Muscle of back (tissue), 13 donors: Measurements from ENCODE around the gene BTBD19. TPM values are rescaled to one million over a fixed set of nuclear protein-coding genes. Genes with fewer than 3 reads are reported as not detected.
A peak's percentile ranks its signal among the peaks of the same experiment; 100 is the strongest.
"Not testable (repeated sequence)": the region's sequence is repeated elsewhere in the genome, so short reads cannot be mapped to it uniquely, and the experiment has no call there.

Source experiments
- DNase-seq, 3 donors: peaks; one replicate each; pipeline versions ENCODE4 v3.0.0 to v3.0.0-alpha.2; 2013
- long read RNA-seq, 9 donors: transcript quantifications; one replicate each; lab custom pipeline, GENCODE V29; 2026
- polyA plus RNA-seq, 10 donors: library from polyadenylated mRNA; unstranded; fragments of 120-200 nt; gene quantifications; one replicate each; pipeline ENCODE4 v1.2.1, GENCODE V29; 2013; ENCODE audit not compliant: insufficient read length in 10 of 10

The BTBD19 gene, protein sequence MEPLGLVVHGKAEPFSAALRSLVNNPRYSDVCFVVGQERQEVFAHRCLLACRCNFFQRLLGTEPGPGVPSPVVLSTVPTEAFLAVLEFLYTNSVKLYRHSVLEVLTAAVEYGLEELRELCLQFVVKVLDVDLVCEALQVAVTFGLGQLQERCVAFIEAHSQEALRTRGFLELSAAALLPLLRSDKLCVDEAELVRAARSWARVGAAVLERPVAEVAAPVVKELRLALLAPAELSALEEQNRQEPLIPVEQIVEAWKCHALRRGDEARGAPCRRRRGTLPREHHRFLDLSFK
- polyA plus RNA-seq, result 10 to 100 TPM in 1 of 10 donors, 1 to 10 TPM in 9; 4.3 to 15.3 (median 6.6) TPM
- long read RNA-seq, donor 1, result 0 reads
- long read RNA-seq, donor 2, partial matches to known transcripts, result 0 of 1 reads
- long read RNA-seq, donor 2, other reads (novel, unspliced or antisense), result 0 of 1 reads
- long read RNA-seq, donor 3, result 0 reads
- long read RNA-seq, donor 4, result 0 reads
- long read RNA-seq, donor 5, result 0 reads
- long read RNA-seq, donor 6, result 0 reads
- long read RNA-seq, donor 7, partial matches to known transcripts, result 0 of 1 reads
- long read RNA-seq, donor 7, other reads (novel, unspliced or antisense), result 0 of 1 reads
- long read RNA-seq, donor 8, partial matches to known transcripts, result 0 of 1 reads
- long read RNA-seq, donor 8, other reads (novel, unspliced or antisense), result 0 of 1 reads
- long read RNA-seq, donor 9, result 0 reads

DNA sequence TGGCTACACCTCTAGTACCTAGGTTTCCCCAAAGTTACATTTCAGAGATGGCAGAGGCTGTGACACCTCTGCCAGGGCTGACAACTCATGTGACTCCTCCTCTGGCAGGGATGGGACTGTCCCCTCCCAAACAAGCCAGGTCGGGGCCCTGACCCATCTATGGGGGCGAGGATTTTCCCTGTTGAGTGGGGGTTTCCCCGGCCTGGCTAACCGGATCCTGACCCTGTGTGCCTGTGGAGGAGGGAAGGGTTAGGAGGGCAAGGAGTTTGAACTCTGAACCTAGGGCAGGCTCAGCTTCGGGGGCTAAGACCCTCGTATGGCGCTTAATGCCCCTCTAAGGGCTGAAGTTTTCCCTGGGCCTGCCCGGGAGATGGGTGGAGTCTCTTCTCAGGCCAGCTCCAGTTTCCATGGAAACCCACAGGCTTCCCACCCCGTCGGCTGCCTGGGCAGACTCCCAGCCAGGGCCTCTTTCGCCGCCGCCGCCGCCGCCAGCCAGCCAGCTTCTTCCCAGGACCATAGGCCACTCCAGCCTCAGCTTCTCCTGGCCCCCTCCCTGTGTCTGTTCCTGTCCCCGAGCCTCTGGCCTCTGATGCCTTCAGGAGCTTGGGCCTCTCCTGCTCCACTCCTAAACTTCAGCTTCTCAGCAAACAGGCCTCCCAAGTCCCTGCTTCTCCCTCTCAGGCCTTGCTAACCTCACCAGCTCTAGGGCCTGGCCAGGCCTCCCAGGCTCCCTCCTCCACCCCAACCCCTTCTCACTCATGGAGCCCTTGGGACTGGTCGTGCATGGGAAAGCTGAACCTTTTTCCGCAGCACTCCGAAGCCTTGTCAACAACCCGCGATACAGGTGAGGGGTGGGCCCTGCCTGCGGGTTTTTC lies at the start of gene BTBD19:
Gene BTBD19, plus strand, starts transcription at position 461 of the 875 bp plus-strand sequence. Its CDS starts 298 bp downstream, at position 759.
- peak; percentile 86 to 97 (median 91) for DNase-seq

DNA sequence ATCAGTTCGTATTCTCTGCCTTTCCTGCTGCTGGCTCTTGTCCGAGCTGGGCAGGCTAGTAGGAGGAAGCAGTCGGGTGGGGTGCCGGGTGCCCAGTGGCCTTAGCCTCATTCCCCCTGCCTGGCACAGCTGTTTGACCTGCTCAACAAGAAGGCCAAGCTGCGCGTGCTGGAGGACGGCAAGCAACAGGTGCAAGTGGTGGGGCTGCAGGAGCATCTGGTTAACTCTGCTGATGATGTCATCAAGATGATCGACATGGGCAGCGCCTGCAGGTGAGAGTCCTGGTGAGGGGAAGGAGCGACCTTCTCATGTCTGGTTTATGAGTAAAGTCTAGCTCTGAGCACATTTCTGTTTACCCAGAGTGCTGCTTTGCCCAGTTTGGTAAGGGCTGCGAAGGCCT lies 49.2 kb upstream of the BTBD19 start:
- DNase-seq, result no peak

DNA sequence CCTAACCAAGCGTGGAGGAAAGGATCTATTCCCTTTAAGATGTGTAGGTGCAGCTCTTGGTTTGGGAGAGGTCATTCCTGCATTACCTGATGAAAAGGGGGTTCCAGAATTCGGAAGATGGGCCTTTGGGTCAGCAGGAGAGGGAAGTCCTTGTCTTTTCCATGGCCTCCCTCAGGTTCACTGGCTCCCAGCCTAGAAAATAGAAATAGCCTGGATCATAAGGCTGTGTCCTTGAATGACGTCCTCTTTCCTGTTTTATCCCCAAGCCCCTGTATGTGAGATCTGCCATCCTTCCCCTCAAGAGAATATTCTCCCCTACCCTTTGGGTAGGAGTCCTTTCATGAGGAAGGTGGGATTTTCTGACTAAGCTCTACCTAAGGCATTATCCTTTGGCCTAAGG lies 47.4 kb upstream of the BTBD19 start:
- no peak for DNase-seq

DNA sequence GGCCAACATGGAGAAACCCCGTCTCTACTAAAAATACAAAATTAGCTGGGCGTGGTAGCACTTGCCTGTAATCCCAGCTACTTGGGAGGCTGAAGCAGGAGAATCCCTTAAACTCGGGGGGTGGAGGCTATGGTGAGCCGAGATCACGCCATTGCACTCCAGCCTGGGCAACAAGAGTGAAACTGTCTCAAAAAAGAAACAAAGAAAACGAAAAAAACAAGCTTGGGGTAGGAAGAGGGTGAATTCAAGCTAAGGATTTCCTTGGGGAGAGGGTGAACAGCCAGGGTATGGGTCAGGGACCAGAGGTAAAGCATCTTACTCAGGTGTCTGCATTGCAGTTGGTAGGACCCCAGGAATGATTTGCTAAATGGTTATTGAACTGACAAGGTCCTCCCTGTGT lies 41.9 kb upstream of the BTBD19 start:
- not testable (repeated sequence) for DNase-seq

DNA sequence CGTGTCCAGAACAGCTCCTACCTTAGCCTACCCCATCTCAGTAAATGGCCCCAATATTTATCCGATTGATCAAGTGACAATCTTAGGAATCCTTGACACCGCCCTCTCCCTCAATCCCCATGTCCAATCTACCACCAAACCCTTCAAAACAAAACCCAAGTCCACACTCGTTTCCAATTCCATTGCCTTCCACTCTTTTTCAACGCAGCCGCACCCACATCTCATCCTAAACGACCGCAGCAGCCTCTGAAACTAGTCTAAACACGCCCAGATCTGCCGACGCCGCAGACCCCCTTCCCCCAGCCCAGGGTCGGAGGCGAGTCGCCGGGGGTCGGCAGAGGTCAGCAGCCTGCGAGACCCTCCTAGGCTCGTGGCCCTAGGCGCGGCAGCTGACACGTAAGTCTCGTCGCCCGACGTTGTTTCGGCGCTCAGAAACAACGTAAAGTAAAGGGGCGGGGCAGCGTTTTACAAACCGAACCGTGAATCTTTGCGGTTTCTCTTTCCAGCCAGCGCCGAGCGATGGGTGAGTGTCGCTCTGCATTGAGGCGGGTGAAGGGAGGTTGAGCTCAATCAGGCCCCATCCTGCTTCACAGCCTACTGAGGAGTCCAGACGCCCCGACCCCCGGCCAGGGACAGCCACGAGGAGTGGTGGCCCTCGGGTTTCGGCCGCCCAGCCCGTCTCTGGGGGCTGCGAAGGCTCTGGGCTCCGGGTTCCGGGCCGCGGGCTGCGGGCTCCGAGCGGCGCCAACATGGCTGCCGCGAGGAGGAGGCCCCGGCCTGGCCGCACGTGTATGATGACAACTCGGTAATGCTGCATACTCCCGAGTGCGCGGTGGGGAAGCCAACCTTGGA lies 33.0 kb upstream of the BTBD19 start, which contains the start of gene RPS8:
Gene RPS8, plus strand, starts transcription at position 463 of the 852 bp plus-strand sequence. Its CDS starts 57 bp downstream, at position 520.
- peak; percentile 96 to 99 (median 97) for DNase-seq

DNA sequence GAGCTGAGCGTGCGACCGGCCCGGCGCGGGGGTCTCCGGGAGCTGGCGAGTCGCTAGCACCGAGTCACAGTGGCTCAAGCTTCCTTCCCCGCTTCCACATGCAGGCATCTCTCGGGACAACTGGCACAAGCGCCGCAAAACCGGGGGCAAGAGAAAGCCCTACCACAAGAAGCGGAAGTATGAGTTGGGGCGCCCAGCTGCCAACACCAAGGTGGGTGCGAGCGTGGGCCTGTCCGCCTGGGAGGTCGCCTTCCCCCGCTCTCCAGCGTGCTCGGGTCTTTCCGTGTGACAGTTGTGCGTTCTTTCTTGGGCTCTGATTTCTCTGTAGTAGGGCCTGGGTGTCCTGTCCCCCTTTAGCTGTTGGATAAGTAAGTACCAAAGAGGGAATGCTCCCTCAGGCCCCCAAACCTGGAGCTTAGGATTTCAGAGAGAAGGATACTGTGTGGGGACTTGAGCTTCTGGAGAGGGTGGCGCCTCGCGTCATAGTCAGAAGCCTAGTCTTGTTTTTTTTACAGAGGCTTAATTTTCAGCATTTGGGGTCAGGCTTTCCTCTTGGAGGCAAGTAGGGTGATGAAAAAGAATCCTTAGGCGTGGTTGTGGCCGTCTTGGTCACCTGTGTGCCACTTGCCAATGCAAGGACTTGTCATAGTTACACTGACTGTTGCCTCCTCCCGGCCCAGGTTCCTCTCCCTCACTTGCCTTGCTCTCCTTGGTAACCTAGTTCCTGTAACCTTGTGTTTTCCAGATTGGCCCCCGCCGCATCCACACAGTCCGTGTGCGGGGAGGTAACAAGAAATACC lies 32.2 kb upstream of the BTBD19 start:
- DNase-seq, result peak in 1 of 3 donors; percentile 36

DNA sequence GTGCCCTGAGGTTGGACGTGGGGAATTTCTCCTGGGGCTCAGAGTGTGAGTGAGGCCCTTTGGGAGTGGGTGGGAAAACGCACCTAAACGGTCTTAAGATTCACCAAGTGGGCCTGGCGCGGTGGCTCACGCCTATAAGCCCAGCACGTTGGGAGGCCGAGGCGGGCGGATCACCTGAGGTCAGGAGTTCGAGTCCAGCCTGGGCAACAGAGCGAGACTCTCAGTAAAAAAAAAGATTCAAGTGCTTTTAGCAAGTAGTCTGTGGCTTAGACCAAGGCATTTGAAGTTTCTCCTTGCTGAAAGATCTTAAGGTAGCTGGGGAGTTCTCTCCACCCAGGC lies 31.6 kb upstream of the BTBD19 start:
- DNase-seq, result no peak

DNA sequence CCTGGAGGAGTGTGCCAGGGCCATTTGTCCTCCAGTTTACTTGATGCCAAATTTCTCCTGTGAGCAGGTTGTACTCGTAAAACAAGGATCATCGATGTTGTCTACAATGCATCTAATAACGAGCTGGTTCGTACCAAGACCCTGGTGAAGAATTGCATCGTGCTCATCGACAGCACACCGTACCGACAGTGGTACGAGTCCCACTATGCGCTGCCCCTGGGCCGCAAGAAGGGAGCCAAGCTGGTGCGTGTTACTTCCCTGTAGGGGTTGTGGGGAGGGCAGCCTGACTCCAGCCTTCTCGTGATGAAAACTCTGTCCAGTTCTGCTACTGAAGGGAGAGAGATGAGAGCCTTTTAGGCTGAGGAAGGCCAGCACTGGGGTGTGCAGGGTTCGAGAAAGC lies 30.8 kb upstream of the BTBD19 start:
- no peak for DNase-seq

DNA sequence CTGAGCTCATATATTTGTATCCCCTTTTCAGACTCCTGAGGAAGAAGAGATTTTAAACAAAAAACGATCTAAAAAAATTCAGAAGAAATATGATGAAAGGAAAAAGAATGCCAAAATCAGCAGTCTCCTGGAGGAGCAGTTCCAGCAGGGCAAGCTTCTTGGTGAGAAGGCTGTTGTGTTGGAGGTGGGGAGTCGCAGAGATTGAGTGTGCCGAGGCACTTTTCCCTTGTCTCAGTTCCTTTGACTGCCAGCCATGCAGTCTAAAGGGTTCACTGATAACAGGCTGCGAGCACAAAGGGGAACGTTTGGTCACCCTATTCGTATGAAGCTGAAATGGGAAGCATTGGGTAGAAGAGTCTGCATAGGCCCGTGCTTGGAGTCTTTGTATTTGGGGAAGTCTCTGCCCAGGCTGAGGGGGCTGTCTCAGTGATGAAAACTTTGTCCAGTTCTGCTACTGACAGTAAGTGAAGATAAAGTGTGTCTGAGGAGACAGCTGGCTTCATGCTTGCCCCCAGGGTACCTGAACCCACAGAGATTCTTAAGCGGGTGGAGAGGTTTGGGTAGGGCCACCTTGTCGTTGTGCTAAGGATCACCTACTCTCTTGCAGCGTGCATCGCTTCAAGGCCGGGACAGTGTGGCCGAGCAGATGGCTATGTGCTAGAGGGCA lies 30.2 kb upstream of the BTBD19 start:
- no peak for DNase-seq

DNA sequence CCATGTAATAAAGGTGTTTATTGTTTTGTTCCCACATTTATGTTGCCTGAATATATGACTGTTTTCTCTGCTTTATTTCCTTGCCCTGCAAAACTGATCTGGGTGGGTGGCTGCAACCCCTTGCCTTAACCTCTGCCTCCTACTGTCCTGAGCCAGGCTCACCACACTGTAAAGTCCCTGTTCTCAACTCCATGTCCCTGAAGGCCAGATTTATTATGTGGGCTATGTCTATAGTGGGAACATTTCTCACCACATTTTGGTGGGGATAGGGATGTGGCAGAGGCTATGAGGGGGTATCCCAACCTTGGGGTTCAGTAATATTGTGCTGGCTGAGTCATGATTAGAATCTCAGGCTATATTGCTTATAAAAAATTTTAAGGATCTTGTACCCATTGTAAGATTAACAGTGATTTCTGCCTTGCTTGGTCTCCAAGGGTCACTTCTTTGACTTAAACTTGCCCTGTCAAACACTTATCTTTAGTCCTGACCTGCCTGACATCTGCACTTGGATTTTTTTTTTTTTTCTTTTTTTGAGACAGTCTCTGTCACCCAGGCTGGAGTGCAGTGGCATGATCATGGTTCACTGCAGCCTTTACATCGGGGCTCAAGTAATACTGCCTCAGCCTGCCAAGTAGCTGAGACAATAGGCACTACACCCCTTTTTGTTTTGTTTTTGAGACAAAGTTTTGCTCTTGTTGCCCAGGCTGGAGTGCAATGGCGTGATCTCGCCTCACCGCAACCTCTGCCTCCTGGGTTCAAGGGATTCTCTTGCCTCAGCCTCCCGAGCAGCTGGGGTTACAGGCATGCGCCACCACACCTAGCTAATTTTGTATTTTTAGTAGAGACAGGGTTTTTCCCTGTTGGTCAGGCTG lies 29.4 kb upstream of the BTBD19 start:
- no peak for DNase-seq

DNA sequence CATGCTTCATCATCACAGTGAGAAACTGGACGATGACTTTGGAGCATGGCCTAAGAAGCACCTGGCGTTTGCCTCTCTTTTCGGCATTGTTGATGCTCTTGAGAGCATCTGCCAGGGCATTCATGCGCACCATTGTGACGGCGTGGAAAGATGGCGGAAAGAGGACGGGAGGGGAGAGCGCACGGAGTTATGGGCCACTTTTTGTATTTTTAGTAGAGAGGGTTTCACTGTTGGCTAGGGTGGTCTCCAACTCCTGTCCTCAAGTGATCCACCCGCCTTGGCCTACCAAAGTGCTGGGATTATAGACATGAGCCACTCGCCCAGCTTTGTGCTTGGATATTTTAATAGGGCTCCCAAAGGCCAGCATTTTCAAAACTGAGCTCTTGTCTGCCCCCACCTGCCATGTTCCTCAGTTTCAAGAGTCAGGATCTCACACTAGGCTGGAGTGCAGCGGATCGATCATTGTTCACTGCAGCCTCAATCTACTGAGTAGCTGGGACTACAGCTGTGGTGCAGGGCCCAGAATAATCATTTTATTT lies 27.7 kb upstream of the BTBD19 start:
- DNase-seq, result no peak

DNA sequence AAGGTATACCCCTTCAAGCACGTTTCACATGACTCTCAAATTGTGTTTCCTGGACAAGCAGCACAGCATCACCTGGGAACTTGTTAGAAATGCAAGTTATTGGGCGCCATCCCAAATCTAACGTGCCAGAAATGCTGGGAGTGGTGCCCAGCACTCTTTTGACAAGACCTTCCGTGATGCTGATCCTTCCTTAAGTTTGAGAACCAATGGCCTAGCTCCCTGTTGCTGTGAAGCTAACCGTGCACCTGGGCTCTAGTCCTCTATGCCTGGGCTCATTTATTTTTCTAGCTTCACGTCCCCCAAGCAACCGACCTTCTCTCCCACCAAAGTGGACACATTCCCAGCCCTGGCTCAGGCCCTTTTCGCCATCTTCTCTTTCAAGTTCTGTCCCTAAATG lies 24.6 kb upstream of the BTBD19 start:
- DNase-seq, result no peak

DNA sequence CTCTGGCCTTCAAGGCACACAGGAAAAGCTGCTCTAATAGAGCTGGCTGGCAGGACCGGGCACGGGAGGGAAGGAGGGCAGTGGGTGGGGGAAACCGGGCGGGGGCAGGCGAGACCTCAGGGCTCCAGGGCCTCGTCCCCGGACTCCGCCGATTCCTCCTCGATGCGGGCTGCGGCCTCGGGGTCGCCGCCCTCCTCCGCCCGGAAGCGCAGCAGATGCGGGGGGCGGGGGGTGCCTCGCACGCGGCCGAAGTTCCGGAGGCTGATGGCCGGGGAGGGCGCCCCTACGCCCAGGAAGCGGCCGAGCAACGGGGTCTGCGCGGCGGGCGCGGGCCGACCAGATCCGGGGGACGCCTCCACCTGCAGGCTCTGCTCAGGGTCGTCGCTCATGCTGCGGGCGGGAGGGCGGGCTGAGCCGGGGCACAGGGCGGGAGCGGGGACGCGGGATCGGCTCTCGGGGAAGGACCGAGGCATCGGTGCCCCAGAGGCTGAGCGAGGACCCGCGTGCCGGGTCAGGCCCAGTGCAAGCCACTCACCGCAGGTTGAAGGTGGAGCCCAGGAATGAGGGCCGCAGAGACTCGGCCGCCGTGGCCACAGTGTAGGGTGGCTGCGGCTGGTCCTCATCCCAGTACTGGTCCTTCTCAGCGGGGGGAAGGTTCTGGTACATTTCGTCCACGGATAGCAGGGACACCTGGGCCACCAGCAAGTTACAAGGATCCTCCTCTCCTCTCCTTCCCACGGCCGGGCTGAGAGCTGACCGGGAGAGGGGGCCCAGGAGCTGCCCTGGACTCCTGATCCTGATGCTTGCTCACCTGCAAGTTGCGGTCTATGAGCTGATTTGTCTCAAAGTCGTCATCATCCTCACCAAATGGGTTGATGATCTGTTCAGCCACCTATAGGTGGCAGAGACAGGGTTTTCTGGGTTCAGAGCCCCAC lies 24.0 kb upstream of the BTBD19 start:
- peak in 1 of 3 donors; percentile 79 for DNase-seq

DNA sequence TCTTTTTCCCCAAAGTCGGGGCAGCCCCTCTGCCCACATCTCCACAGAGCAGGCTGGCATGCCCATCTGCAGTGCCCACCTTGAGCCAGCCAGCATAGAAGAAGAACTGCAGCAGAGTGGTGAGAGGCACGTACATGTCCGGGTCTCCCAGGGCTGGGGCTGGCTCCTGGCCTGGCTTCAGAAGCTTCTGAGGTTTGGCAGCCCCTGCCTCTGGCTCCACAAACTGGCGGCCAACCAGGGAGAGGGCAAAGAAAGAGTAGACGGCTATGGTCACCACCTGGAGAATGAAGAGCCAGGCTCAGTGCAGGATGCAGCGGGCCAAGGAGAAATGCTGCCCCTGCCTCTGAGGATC lies 23.3 kb upstream of the BTBD19 start:
- DNase-seq, result no peak

DNA sequence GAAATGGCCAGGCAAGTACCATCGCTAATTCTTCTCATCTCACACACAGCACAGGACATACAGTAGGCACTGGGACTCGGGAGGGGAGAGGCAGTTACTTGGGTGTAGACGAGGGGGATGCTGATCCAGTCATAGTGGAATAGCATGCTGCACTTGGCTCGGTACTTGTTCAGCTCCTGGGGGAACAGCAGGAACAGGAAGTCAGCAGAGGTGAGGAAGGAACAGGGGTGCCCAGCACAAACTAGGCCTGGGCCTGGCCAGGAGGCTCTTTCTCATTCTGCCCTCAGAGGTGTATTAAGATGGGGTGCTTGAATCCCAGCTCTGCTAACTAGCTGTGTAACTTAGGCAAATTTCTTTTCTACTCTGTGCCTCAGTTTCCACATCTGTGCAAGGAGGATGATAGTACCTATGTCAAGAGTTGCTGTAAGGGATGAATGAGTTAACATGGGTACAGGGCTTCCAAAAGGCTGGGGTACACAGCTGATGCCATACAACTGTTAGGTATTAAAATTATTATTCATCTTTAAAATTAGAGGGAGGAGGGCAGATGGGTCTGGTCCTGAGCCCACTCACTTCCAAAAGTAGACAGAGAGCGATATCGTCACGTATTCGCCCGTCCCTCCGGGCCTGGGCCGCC lies 22.7 kb upstream of the BTBD19 start:
- no peak for DNase-seq

DNA sequence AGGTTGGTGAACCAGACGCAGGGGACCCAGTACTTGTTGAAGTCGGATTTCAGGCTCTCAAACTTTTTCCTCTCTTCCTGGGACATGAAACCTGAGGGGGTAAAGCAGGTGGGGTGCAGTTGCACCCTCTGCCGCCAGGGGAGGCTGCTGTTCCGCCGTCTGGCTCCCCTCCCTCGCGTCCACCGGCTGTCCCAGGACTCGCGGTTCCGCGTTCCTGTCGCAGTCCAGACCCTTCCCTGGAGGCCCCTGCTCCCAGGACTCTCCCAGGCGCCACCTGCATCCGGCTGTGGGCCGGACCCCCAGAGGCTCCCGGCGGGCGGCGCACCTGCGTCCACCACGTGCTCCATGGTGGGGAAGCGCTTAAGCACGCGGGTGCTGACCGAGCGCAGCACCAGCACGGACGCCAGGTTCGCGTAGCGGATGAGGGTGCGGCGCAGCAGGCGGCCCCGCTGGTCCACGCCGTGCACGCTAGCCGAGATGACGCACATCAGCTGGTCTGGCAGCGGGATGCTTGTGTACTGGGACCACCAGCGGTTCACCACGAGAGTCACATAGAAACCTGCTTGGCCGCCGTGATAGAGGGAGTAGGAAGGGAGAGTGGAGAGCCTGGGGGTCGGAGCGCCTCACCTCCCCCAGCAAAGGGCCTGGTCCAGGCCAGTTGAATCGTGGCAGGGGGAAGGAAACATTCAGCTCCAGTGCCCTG lies 22.0 kb upstream of the BTBD19 start:
- DNase-seq, result peak in 1 of 3 donors; percentile 90
